ENCODE data around the gene NPC1L1.

The NPC1L1 gene, protein sequence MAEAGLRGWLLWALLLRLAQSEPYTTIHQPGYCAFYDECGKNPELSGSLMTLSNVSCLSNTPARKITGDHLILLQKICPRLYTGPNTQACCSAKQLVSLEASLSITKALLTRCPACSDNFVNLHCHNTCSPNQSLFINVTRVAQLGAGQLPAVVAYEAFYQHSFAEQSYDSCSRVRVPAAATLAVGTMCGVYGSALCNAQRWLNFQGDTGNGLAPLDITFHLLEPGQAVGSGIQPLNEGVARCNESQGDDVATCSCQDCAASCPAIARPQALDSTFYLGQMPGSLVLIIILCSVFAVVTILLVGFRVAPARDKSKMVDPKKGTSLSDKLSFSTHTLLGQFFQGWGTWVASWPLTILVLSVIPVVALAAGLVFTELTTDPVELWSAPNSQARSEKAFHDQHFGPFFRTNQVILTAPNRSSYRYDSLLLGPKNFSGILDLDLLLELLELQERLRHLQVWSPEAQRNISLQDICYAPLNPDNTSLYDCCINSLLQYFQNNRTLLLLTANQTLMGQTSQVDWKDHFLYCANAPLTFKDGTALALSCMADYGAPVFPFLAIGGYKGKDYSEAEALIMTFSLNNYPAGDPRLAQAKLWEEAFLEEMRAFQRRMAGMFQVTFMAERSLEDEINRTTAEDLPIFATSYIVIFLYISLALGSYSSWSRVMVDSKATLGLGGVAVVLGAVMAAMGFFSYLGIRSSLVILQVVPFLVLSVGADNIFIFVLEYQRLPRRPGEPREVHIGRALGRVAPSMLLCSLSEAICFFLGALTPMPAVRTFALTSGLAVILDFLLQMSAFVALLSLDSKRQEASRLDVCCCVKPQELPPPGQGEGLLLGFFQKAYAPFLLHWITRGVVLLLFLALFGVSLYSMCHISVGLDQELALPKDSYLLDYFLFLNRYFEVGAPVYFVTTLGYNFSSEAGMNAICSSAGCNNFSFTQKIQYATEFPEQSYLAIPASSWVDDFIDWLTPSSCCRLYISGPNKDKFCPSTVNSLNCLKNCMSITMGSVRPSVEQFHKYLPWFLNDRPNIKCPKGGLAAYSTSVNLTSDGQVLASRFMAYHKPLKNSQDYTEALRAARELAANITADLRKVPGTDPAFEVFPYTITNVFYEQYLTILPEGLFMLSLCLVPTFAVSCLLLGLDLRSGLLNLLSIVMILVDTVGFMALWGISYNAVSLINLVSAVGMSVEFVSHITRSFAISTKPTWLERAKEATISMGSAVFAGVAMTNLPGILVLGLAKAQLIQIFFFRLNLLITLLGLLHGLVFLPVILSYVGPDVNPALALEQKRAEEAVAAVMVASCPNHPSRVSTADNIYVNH (N-terminal part only)

DNA sequence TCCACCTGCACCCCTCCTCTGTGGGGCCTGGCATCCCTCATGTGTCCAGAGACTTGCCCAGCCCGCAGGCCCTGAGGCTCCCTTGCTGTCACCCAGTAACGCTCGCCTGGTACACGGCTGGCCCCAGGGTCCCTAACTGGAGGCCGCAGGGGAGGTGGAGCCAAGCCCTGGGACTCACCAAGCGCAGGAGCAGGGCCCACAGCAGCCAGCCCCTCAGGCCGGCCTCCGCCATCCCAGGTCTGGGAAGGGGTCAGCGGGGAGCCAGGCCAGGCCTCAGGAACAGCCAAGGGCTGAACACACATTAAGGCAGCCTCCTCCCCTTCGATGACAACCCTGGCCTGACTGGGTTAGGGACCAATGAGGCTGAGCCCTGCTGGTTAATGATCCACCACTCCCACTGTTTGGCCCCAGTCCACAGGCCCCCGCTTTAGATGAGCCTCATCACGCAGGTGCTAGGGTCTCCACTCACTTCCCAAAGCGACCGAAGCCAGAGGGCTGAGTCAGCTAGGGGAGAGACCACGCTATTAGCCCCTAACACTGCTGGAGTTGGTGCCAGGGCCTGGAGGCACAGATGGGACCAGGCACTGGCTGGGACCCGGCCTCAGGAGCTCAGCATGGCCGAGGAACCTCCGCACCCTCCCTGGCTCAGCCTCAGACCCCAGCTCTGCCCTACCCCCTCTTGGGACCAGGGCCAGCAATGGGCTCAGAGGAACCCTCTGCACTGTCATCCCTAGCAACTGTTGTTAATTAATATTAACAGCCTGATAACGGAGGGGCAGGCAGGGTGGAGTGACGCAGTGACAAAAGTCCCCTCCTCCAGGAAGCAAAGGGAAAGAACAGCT, at the start of gene NPC1L1:
Gene NPC1L1, minus strand, starts transcription at position 303 of the 842 bp plus-strand sequence. Its CDS starts 71 bp downstream, at position 232.
- DNase-seq = no peak

DNA sequence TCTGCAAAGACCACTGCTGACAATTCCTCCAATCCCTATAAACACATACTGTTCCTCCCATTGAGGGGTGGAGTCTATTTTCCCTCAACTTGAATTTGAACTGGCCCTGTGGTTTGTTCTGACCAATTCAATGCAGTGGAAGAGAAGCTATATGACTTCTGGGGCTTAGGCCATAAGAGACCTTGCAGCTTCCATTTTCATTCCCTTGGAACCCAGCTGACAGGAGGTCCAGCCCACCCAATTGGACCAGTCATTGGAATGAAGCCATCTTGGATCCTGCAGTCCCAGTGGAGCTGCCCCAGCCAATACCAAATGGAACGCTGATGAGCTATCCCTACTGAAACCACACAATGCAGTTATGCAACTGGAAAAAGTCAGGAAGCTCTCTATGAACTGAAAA, 49.8 kb upstream of the NPC1L1 start:
- DNase-seq = no peak

DNA sequence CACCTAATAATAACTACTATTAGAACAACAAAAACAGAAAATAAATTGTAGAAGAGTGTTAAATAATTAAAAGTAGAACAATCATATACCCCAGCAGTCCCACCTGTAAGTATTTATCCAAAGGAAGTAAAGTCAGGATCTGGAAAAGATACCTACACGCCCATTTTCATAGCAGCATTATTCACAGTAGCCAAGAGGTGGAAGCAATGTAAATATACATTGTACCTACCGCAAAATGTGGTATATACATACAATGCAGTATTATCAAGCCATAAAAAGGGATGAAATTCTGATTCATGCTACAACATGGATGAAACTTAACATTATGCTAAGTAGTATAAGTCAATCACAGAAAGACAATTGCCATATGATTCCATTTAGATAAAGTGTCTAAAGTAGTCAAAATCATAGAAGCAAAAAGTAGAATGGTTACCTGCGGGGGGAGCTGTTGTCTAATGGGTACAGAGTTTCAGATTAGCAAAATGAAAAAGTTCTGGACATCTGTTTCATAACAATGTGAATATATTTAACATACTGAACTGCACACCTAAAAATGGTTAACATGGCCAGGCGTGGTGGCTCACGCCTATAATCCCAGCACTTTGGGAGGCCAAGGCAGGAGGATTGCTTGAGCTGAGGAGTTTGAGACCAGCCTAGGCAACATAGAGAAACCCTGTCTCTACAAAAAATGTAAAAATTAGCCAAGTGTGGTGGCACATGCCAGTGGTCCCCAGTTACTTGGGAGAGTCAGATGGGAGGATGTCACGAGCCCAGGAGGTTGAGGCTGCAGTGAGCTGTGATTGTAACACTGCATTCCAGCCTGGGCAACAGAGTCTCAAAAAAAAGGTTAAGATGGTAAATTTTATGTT, 46.9 kb upstream of the NPC1L1 start:
- no peak for DNase-seq

DNA sequence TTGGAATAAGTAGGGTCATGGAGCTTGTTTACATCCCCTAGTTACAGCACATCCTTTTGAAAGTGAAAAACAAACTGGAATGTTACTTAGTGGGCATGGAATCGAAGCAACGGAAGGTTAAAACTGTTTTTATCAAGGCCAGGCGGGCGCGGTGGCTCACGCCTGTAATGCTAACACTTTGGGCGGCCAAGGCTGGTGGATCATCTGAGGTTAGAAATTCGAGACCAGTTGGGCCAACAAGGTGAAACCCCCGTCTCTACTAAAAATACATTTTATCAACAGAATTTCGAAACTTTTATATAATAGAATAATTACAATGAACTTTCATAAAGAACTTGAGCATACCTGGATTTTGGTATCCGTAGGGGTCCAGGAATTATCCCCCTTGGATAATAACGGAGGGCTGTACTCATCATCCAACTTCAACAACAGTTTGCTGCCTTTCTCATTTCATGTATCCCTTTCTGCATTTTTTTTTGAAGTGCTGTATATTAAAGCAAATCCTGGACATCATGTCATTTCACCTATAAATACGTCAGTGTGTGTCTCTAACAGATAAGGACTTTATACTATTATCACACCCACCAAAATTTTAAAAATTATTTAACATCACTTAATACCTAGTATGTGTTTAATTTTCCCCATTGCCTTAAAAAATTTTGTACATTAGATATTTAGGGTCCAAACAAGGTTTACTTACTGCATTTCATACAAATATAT, 42.2 kb upstream of the NPC1L1 start:
- DNase-seq = no peak

DNA sequence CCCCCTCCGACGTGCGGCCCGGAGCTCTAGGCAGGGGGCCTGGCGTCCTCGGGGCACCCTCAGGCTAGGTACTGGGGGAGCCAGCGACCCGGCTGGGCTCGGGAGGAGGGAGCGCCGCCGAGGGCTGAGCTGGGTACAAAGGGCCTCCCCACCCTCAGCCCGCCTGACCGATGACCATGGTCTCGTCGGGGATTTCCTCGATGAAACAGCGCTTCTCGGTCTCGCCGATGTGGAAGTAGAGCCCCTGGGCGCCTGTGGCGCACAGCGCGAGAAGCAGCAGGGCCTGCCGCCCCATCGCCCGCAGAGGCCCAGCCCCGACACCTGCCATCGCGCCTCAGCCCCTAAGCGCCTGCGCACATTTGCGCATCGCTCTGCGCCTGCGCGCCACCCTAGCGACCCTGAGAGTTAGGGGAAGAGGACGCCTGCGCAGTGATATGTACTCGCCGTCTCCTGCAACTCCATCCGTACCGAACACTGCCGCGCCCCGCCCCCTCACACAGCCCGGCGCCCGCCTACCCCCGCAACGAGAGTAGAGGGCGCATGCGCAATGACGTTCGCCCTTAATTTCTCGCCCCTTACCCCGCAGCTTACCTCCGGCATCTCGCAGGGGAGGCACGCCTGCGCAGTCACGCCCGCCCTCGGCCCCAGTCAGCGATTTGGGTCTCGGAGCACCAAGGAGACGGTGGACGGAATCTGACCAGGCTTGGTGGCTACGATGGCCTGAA, 40.9 kb upstream of the NPC1L1 start, which contains the start of gene TMED4:
Gene TMED4, minus strand, starts transcription at position 353 of the 725 bp plus-strand sequence. Its CDS starts 25 bp downstream, at position 328.
- DNase-seq = peak; percentile 99

DNA sequence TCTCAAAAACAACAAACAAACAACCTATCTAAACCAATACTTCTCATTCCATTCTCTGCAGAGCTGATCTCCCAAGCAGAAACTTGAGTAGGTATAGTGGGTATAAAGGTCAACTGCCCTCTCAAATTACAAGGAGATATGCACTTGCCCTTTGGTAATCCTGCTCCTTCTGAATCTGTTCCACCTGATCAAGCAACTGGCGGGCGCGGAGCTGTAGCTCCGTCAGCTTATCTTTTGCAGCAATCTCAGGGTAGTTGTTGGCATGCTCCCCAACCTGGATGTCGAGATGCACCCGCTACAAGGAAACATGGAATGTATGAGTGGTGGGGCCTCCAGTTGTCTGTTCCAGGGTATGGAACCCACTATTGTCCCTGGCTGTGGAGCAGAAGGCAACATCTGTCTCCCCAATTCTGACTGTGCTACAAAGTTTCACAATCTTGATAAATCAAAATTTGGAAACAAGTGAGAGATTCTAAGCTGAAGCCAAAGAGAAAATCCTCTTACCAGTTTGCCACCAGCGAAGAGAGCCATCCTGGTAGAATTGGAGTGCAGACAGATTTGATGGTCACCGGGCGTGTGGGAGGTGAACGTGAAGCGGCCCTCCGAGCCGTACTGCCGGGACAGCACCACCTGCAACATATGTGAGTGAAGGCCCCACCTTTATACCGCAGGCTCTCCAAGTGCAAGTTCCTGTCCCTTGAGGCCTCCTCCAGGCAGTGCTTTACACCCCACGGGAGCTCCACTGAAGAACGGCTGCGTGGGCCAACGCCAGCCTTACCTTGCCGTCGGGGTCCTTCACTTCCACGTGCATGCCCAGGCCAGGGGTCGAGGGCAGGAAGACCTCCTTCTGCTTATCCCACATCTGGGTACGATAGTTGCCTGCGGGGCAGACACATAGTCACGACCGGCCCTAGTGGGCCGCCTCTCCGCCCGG, 40.1 kb upstream of the NPC1L1 start:
- DNase-seq = no peak

DNA sequence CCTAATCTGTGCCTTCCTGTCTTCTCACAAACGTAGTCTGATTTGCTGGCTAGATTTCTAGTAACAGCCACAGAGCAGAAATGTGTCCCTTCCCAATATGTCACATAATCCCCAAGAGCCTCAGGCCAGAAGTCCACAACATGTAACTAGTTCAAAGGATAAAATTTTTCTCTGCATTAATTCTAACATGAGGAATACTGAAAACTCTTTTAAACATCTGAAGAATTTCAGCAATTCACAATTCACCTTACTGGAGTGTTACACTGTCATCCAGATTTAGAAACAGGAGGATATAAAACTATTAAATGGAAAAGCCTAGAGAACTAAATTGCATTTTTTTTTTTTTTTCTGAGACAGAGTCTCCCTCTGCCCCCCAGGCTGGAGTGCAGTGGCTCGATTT, 35.1 kb upstream of the NPC1L1 start:
- no peak for DNase-seq

DNA sequence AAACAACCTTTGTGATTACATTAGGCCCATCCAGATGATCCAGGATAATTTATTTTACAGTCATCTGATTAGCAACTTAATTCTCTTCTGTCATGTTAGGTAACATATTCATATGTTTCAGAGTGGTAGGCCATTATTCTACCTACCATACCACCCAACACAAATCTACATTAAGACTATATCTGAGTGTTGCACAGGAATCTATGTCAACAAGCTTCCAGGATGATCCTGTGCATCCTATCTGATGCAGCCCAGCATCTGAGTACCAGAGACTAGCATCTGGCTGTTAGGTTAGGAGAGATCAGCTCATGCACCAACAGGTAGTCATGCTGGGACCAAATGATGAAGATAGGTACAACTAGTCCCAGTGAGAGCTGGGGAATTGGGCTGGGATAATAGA, 33.9 kb upstream of the NPC1L1 start:
- no peak for DNase-seq

DNA sequence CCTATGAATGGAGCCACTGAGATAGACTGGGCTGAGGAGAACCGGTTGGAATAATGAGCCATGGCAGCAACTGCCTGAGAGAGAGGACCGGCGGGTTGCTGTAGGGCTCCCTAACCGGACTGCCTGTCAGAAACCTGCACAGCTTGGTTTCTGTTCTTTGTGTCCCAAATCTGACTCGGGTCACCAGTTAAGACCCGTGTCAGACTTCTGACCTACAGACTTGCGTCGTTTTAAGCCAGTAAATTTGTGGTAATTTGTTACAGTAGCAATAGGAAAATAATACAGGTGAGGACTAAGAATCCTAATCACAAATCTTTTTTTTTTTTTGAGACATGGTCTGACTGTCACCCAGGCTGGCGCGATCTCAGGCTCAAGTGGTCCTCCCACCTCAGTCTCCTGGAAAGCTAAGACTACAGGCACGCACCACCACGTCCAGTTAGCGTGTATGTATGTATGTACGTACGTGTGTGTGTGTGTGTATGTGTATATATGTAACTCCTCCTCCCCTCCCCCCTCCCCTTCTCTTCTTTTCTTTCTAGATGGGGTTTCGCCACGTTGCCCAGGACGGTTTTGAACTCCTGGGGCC, 33.2 kb upstream of the NPC1L1 start:
- DNase-seq = no peak

DNA sequence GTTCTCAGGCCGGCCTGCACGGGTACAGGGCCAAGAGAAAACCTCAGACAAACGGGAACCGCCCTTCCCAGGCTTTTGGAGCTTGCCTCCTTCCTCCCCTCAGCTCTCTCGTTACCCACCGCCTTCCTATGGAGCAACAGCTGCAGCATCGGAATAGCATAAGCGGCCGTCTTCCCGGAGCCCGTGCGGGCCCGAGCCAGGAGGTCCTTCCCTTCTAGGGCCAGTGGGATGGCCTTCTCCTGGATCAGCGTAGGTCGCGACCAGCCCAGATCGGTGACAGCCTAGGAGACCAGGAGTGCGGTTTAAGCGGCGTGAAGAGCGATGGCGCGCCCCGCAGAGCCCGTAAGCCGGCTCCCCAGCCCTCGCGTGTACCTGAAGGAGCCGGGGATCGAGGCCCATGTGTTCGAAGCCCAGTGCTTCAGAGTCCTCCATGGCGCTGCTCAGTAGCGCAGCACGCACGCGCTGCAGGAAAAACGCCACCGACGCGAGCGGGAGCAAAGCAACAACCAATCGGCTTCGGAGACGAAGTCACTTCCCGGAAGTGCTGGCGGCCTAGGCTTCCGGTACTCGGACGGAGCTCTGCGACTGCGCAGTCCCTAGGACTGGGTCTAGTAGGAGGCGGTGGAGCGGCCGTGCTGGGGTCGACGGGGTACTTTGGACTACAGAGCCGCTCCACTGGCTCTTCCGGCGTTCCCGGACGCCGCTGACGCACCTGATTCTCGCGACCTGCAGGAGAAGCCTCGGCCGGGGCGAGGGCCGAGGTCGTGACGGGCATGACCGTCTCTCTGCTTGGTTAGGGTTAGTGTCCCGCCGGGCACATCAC, 32.5 kb upstream of the NPC1L1 start, which contains the start of gene DDX56:
Gene DDX56, minus strand, starts transcription at position 445 of the 823 bp plus-strand sequence. Its CDS starts 13 bp downstream, at position 432.
- peak; percentile 98 for DNase-seq

DNA sequence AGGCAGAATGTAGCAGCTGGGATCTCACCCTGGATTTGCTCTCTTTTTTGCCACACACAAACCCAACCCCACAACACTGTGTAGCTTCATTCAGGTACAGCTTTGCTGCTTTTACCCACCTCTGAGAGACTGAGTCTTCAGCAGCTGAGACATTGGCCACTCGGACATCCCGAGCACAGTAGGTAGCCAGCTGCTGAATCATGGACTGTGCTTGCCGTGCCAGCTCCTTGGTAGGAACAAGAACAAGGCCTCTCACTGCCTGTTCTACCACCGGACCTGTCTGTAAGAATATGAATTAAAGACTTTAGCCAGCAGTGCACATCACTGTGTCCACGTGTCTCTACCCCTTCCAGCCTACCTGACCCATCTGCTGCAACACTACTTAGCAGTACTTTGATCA, 31.6 kb upstream of the NPC1L1 start:
- no peak for DNase-seq

DNA sequence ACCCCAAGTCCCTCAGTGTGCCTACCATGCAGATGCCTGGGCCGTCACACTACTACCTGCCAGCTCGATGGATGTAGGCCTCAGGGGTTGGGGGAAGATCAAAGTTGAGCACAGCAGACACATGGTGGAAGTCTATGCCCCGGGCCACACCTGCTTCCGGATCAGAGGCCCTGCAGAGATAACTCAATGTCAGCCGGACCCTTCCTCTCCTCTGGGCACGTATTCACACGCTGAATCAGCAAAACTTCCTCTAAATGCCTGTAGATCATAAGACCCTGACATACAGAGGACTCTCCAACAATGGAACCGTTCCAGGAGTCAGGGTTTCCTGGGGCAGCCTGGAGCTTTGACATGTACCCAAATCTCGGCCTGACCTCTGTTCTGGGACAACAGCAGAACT, 28.8 kb upstream of the NPC1L1 start:
- no peak for DNase-seq

DNA sequence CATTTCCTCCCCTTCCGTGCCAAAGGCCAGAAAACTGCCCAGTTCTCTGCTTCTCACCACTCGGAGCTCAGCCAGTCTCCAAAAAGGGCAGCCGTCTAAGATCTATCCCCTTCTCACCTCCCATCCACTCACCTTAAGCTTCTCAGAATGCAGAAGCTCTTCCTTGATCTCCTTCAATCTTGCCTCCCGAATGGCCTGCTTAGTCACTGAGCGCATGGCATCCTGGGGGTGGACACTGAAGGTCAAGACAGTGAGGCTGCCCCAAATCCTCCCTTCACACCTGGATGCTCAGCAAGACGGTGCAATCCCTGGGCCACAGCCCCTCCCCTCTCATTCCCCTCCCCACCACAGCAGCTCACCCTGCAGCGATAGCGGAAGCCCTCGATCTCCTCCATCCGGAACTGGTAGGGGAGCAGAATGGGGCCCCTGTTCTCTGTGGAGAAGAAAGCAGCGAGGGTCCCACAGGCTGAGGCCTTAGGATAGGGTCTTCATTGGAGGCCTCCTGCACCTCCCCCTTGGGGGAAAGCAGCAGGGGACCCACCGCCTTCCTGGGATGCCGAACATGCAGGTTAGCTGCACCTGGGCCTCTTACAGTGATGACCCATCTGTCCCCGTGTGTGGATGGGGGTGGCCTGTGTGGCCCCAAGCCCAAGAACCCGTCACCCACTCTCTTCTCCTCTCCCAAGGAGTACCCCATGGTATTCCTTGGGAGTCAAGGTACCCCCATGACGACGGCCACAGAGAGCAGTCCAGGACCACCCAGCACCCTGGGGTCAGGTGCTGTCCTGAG, 27.8 kb upstream of the NPC1L1 start:
- no peak for DNase-seq

DNA sequence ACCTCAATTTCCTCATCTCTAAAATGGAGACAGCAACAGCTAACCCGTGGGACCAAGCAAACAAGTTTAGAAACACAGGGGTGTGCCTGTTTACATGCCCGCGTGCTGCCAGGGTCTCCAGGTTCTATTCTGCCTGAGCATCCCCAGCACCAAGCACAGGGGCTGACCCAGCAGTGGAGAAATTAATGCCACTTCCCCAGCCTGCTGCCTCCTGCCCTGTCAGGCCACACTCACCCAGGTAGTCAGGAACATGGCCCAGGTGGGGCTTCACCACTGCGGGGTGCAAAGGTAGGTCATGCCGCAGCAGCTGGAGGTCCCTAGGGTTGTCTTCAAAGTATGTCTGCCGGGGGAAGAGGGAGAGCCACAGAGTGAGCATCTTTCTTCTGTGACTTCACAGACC, 26.8 kb upstream of the NPC1L1 start:
- no peak for DNase-seq

DNA sequence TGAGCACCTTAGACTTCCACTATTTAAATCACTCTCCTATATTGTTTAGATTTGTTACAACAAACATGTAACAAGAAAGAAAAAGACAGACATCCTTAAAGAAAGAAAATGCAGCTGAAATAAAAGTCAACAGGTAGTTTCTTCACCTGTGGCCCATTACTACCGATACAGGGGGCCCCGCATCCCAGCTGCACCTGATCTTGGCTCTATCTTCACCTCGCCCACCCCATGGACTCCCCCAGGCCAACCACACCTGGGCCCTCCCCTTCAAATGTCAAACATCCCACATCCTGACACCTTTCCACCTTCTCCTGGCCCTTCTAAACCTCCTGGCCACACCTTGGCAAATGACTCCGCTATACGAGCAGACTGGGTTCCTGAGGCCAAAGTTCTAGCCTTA, 25.6 kb upstream of the NPC1L1 start:
- DNase-seq = no peak

Measured in NCI-H1092 (cell line).